Activated CD4-positive, alpha-beta memory T cell treated with anti-CD3 and anti-CD28 coated beads, Interleukin-2, amount 10 ng/mL, durations not matched to agents 7 days and 5 days (primary cell): ENCODE data around the gene GLRA1. TPM values are rescaled to one million over a fixed set of nuclear protein-coding genes. Genes with fewer than 3 reads are reported as not detected.
"Not testable (repeated sequence)": the region's sequence is repeated elsewhere in the genome, so short reads cannot be mapped to it uniquely, and the experiment has no call there.

Source experiments
- CTCF ChIA-PET: fragments of 350-600 bp; sonication (Branson Sonifier 250); formaldehyde crosslinking; loops from one replicate; lab custom pipeline; 2021; ENCODE audit warnings: antibody characterized with exemption, inconsistent platforms; lab: Charles Lee
- POLR2A ChIA-PET: fragments of 350-600 bp; sonication (Branson Sonifier 250); formaldehyde crosslinking; loops from one replicate; lab custom pipeline; 2021; ENCODE audit warnings: antibody characterized with exemption; lab: Charles Lee
- DNase-seq: peaks from one replicate; pipeline ENCODE4 v3.0.0-alpha.2; 2020
- H3K27ac Mint-ChIP-seq: one replicate; pipeline ENCODE4 v1.8.0; 2021; ENCODE audit warnings: mild to moderate bottlenecking, mixed read lengths
- H3K27me3 Mint-ChIP-seq: one replicate; pipeline ENCODE4 v1.8.0; 2021; ENCODE audit warnings: mixed read lengths
- H3K36me3 Mint-ChIP-seq: one replicate; pipeline ENCODE4 v1.8.0; 2021; ENCODE audit warnings: low read depth, mixed read lengths
- H3K4me1 Mint-ChIP-seq: one replicate; pipeline ENCODE4 v1.8.0; 2021; ENCODE audit warnings: mixed read lengths
- H3K4me3 Mint-ChIP-seq: one replicate; pipeline ENCODE4 v1.8.0; 2021; ENCODE audit warnings: mild to moderate bottlenecking, mixed read lengths
- H3K9me3 Mint-ChIP-seq: one replicate; pipeline ENCODE4 v1.8.0; 2021; ENCODE audit warnings: mixed read lengths
- total RNA-seq, 2 experiments: library from RNA; stranded (reverse); gene quantifications; one replicate each; pipeline ENCODE4 v1.2.3, GENCODE V29; 2021

The GLRA1 gene
- total RNA-seq, 2 experiments from 2014 or later: not detected

DNA sequence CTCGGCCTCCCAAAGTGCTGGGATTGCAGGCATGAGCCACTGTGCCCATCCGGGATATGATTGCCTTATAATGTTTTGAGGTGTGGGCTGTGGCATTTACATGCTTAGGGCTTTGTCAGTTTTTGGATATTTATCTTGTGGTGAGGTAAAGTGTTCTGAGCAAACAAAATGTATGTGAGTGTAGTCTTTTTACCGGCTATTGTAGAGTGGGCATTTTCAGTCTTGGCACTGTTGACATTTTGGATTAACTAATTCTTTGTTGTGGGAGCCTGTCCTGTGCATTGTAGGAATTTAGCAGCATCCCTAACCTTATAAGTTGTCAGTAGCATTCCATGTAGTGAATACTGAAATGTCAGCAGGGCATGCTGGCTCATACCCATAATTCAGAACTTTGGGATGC lies 131.3 kb downstream of the GLRA1 start:
- H3K4me1 Mint-ChIP-seq: peaks cover 20% of the 10 kb centered on the region
- H3K36me3 Mint-ChIP-seq: peaks cover 81% of the 10 kb centered on the region
- H3K27ac Mint-ChIP-seq: no peak overlapping the region
- no peaks in the 10 kb centered on the region for H3K27me3 Mint-ChIP-seq
- H3K4me3 Mint-ChIP-seq: no peak overlapping the region
- POLR2A ChIA-PET: no interaction called here
- no peaks in the 10 kb centered on the region for H3K9me3 Mint-ChIP-seq
- DNase-seq: no peak
- CTCF ChIA-PET: no interaction called here

DNA sequence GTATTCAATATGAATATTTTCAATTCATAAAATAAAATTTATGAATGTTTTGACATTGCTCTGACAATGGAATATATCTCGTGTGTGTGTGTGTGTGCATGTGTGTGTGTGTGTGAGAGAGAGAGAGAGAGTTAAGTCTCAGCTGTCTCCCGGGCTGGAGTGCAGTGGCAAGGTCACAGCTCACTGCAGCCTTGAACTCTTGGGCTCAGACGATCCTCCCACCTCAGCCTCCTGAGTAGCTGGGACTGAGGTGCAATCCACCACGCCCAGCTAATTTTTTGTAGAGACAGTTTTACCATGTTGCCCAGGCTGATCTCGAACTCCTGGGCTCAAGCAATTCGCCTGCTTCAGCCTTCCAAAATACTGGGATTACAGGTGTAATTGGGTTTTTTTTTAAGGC lies 136.8 kb downstream of the GLRA1 start:
- DNase-seq: no peak
- Mint-ChIP-seq H3K4me3 (no peak overlapping the region), H3K9me3 (no peaks in the 10 kb centered on the region), H3K27me3 (no peaks in the 10 kb centered on the region), H3K27ac (no peak overlapping the region), H3K4me1 (peaks cover 27% of the 10 kb centered on the region), H3K36me3 (peaks cover 56% of the 10 kb centered on the region)
- POLR2A ChIA-PET: interaction anchor here (1.9 to 2.6 kb wide), 2 partner anchors 11 to 17 kb away, joined by 7 read pairs; partner anchors contain the start of gene G3BP1
- CTCF ChIA-PET: interaction anchor here (0.9 kb wide), 1 partner anchor 37 kb away, joined by 3 read pairs; no protein-coding TSS in a partner anchor

DNA sequence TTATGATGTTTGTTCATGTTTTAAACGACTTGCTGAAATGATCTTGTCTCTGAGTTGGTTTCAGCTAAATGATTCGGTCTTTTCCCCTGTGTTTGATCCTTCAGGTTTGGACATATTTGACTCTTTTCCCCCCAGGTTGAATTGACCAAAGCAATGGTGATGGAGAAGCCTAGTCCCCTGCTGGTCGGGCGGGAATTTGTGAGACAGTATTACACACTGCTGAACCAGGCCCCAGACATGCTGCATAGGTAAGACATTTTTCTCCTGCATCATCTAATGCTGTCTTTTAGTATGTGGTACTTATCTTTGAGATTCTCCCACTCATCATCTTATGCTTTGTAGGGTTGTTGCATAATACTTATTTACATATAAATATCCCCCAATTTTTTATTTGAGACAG lies 138.2 kb downstream of the GLRA1 start:
- Mint-ChIP-seq H3K36me3 (peaks cover 45% of the 10 kb centered on the region), H3K27me3 (no peaks in the 10 kb centered on the region), H3K4me3 (no peak overlapping the region), H3K4me1 (peaks cover 35% of the 10 kb centered on the region), H3K9me3 (no peaks in the 10 kb centered on the region), H3K27ac (peak overlapping the region; percentile 25)
- ChIA-PET CTCF (interaction anchor here (0.6 kb wide), 1 partner anchor 31 kb away, joined by 3 read pairs; no protein-coding TSS in a partner anchor), POLR2A (interaction anchor here (7.1 kb wide), 1 partner anchor 14 kb away, joined by 54 read pairs; the partner anchor contains the start of gene G3BP1)
- DNase-seq: no peak

DNA sequence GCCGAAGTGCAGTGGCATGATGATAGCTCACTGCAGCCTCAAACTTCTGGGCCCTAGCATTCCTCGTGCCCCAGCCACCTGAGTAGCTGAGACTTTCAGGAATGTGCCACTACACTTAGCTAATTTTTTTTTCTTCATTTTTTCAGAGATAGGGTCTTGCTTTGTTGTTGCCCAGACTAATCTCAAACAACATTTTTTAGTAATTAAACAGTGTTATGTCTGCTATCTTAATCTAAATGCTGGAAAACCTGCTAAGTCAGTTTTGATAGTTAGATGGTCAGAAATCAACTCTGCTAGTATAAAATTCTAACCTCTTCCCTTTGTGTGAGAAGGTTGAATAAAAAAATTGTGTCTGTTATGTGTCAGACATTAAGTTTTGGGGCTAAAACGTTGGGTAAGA lies 140.5 kb downstream of the GLRA1 start:
- ChIA-PET CTCF (interaction anchor here (1.8 to 2.4 kb wide), 2 partner anchors 11 to 13 kb away, joined by 6 to 8 read pairs; partner anchors contain the start of gene G3BP1), POLR2A (interaction anchor here (0.7 to 7.1 kb wide), 3 partner anchors 11 to 15 kb away, joined by 3 to 54 read pairs (median 5); partner anchors contain the start of gene G3BP1)
- Mint-ChIP-seq H3K27me3 (no peaks in the 10 kb centered on the region), H3K4me1 (peaks cover 54% of the 10 kb centered on the region), H3K9me3 (no peaks in the 10 kb centered on the region), H3K4me3 (no peak overlapping the region), H3K27ac (no peak overlapping the region), H3K36me3 (peaks cover 38% of the 10 kb centered on the region)
- DNase-seq: no peak

DNA sequence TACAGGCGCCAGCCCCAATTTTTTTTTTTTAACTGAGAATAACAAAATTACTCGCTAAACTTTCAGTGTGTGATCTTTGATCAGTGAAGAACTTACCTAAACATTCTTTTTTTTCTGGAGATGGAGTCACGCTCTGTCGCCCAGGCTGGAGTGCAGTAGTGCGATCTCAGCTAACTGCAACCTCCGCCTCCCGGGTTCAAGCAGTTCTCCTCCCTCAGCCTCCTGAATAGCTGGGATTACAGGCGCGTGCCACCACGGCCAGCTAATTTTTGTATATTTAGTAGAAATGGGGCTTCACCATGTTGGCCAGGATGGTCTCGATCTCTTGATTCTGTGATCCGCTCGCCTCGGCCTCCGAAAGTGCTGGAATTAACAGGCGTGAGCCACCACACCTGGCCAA lies 141.0 kb downstream of the GLRA1 start:
- peaks cover 58% of the 10 kb centered on the region for H3K4me1 Mint-ChIP-seq
- H3K27me3 Mint-ChIP-seq, H3K27ac Mint-ChIP-seq, H3K4me3 Mint-ChIP-seq, DNase-seq, H3K9me3 Mint-ChIP-seq: not testable (repeated sequence)
- peaks cover 39% of the 10 kb centered on the region for H3K36me3 Mint-ChIP-seq
- ChIA-PET CTCF (interaction anchor here (1.8 to 2.4 kb wide), 2 partner anchors 10 to 13 kb away, joined by 6 to 8 read pairs; partner anchors contain the start of gene G3BP1), POLR2A (interaction anchor here (7.1 kb wide), 1 partner anchor 11 kb away, joined by 54 read pairs; the partner anchor contains the start of gene G3BP1)

DNA sequence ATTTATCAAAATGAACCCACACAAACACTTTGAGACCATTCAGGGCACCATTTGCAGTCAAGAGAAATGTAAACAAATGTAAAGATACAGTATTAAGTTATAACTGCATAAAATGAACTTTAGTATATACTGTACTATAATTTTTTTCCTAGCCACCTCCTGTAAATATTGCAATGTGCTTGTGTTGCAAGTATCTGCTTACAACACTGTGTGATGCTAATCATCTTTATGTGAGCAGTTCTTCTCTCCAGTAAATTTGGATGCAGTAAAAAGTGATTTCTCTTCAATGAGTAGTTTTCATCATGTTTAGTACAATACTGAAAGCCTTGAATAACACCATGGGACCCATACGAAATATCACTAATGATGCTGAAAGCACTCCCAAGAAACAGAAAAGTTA lies 143.4 kb downstream of the GLRA1 start:
- no peak overlapping the region for H3K27ac Mint-ChIP-seq
- ChIA-PET CTCF (interaction anchor here (2.7 kb wide), 1 partner anchor 9 kb away, joined by 11 read pairs; the partner anchor contains the start of gene G3BP1), POLR2A (interaction anchor here (7.1 kb wide), 1 partner anchor 9 kb away, joined by 54 read pairs; the partner anchor contains the start of gene G3BP1)
- peaks cover 71% of the 10 kb centered on the region for H3K4me1 Mint-ChIP-seq
- no peak overlapping the region for H3K4me3 Mint-ChIP-seq
- no peaks in the 10 kb centered on the region for H3K27me3 Mint-ChIP-seq
- DNase-seq: no peak
- no peaks in the 10 kb centered on the region for H3K9me3 Mint-ChIP-seq
- H3K36me3 Mint-ChIP-seq: peaks cover 43% of the 10 kb centered on the region

DNA sequence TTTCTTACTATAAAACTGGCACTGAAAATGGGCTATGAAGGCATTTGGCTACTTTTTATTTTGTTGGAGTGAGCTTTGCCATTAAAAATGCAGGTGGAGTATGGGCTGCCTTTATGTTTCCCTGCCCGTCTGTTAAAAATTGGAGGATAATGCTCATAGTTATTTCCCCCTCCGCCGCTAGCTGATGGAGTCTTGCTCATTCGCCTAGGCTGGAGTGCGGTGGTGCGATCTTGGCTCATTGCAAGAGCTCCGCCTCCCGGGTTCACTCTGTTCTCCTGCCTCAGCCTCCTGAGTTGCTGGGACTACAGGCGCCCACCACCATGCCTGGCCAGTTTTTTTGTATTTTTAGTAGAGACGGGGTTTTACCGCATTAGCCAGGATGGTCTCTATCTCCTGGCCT lies 144.3 kb downstream of the GLRA1 start:
- ChIA-PET POLR2A (interaction anchor here (7.1 kb wide), 1 partner anchor 8 kb away, joined by 54 read pairs; the partner anchor contains the start of gene G3BP1), CTCF (interaction anchor here (2.7 kb wide), 1 partner anchor 9 kb away, joined by 11 read pairs; the partner anchor contains the start of gene G3BP1)
- Mint-ChIP-seq H3K27me3 (no peaks in the 10 kb centered on the region), H3K4me1 (peaks cover 73% of the 10 kb centered on the region), H3K36me3 (peaks cover 45% of the 10 kb centered on the region), H3K4me3 (no peak overlapping the region), H3K27ac (no peak overlapping the region), H3K9me3 (no peaks in the 10 kb centered on the region)
- DNase-seq: no peak

DNA sequence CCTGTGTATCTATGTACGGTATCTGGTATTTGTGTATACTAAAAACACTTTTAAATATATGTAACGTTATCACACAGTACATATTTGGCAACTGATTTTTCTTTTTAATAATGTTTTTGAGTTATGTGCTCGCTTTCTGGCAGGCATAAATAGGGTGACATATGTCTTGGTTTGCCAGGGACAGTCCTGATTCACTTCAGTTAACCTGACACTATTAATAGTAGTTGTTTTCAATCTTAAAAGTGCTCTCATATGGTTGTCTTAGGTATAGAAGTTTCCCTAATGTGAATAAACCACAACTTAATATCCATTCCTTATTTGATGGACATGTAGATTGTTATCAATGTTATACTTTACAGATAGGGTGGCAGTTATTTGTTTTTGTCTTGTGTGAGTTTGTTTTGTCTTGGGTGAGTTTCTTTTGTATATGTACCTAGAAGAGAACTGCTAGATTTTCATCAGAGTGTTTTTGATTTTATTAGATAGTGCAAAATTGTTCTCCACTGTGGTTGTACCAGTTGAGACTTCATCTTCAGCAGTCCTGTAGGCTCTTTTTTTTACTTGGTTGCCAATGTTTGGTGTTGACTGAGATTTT lies 145.0 kb downstream of the GLRA1 start:
- ChIA-PET CTCF (interaction anchor here (2.7 kb wide), 1 partner anchor 8 kb away, joined by 11 read pairs; the partner anchor contains the start of gene G3BP1), POLR2A (interaction anchor here (7.1 kb wide), 1 partner anchor 7 kb away, joined by 54 read pairs; the partner anchor contains the start of gene G3BP1)
- Mint-ChIP-seq H3K36me3 (peaks cover 42% of the 10 kb centered on the region), H3K27ac (no peak overlapping the region), H3K4me1 (peaks cover 74% of the 10 kb centered on the region), H3K9me3 (no peaks in the 10 kb centered on the region), H3K4me3 (no peak overlapping the region), H3K27me3 (no peaks in the 10 kb centered on the region)
- DNase-seq: no peak

DNA sequence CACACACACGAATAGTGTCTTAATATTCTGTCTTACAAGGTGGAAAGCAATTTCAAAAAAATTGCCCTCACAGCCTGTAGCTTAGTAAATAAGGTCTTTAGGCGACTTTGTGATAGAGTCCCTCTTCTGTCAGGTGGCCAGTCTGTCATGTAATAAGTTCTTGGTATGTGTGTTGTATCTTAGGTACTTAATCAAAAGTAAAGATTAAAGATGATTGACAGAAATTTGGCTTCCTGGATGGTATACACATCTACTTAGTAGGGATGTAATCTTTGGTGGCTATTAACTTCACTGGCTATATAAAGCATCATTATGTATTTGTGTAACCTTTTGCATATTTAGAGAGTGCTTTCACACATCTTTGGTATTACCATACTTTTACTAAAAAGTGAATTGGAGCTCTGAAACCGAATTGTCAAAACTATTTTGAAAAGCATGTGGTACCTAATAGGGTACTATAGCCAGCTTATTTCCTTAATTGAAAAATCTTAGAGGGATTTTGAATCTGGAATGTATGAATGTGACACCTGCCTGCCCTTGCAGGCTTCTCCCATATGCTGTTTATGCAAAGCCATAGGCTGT lies 149.5 kb downstream of the GLRA1 start:
- peak overlapping the region; percentile 40 for H3K4me3 Mint-ChIP-seq
- ChIA-PET CTCF (interaction anchor here (1.2 to 1.9 kb wide), 3 partner anchors 116 to 368 kb away, joined by 5 to 8 read pairs (median 6); partner anchors contain the start of gene SLC36A1), POLR2A (interaction anchor here (1.2 to 6.7 kb wide), 4 partner anchors 8 to 42 kb away, joined by 4 to 184 read pairs (median 92); partner anchors contain the start of gene ATOX1)
- peaks cover 61% of the 10 kb centered on the region for H3K4me1 Mint-ChIP-seq
- peak overlapping the region; percentile 22 for H3K27ac Mint-ChIP-seq
- no peak for DNase-seq
- peaks cover 50% of the 10 kb centered on the region for H3K36me3 Mint-ChIP-seq
- H3K9me3 Mint-ChIP-seq: no peaks in the 10 kb centered on the region
- H3K27me3 Mint-ChIP-seq: no peaks in the 10 kb centered on the region

DNA sequence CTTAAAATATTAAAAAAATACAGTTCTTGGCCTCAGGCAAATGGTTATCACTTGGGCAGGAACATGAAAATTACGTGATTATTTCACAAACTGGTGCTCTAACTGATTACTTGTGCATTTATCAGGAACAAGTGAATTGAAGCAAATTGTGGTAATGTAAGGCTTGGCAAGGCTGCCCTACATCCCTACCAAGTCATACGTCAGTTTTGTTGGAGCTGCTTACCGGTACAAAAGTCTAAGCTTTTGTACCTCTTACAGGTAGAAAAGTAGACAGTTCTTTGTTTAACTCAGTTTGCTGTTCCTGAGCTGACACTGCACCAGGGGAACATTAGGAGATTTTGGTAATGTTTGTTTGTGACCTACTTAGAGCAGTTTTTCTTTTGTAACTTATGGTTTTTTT lies 150.7 kb downstream of the GLRA1 start:
- ChIA-PET POLR2A (interaction anchor here (1.6 to 6.7 kb wide), 5 partner anchors 9 to 327 kb away, joined by 6 to 184 read pairs (median 54); partner anchors contain the start of genes ATOX1 and SLC36A1), CTCF (interaction anchor here (1.0 to 4.0 kb wide), 9 partner anchors 10 to 370 kb away, joined by 3 to 22 read pairs (median 5); partner anchors contain the start of gene SLC36A1)
- no peak for DNase-seq
- H3K4me1 Mint-ChIP-seq: peaks cover 52% of the 10 kb centered on the region
- no peaks in the 10 kb centered on the region for H3K9me3 Mint-ChIP-seq
- H3K27ac Mint-ChIP-seq: peak overlapping the region; percentile 28
- H3K4me3 Mint-ChIP-seq: peak overlapping the region; percentile 81
- H3K36me3 Mint-ChIP-seq: peaks cover 39% of the 10 kb centered on the region
- no peaks in the 10 kb centered on the region for H3K27me3 Mint-ChIP-seq

DNA sequence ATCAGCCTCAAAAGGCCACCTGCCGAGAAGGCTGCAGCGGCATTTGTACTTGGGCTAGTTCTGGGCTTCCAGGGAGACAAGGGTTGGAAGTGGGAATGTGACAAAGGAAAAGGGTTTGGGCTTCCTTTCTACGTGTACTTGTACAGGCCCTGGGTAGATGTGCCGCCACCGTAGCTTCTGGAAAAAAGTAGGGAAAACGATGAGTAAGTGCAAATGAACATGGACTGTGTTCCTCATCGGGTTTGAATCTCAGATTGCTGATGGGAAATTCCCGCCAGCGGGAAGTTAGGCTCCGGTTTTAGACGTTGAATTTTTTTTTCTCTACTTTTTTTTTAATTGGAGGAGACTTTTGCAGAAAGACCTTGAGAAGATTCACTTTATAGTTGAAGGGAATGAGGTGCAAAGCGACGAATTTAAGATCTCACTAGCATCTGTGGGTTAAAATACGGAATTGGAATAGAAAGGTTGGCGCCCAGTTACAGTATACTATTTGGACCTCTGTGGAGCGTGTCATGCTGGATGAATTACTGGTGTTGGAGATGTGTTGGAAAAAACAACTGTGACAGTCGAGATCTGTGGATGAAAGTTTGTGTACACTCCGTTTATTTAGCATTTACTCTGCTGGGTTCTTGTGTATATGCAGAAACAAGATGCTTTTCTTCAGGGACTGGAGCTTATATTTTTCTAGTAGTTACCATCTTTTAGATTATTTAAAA lies 151.6 kb downstream of the GLRA1 start:
- ChIA-PET POLR2A (interaction anchor here (0.8 to 6.7 kb wide), 10 partner anchors 8 to 521 kb away, joined by 3 to 184 read pairs (median 19); partner anchors contain the start of genes ATOX1, GM2A and SLC36A1), CTCF (interaction anchor here (1.0 to 4.0 kb wide), 9 partner anchors 8 to 371 kb away, joined by 3 to 22 read pairs (median 7); no protein-coding TSS in a partner anchor)
- H3K27me3 Mint-ChIP-seq: no peaks in the 10 kb centered on the region
- peak overlapping the region; percentile 81 for H3K4me3 Mint-ChIP-seq
- H3K9me3 Mint-ChIP-seq: no peaks in the 10 kb centered on the region
- DNase-seq: no peak
- peaks cover 48% of the 10 kb centered on the region for H3K4me1 Mint-ChIP-seq
- H3K36me3 Mint-ChIP-seq: peaks cover 34% of the 10 kb centered on the region
- H3K27ac Mint-ChIP-seq: peak overlapping the region; percentile 69
